HL-60 (cell line): ENCODE results near the gene CHMP4B.

Source experiments
- GABPA ChIP-seq: IDR thresholded peaks from 2 replicates; pipeline ENCODE4 v1.6.1; 2012; ENCODE audit warnings: low read depth
- POLR2AphosphoS5 ChIP-seq: IDR thresholded peaks from 2 replicates; pipeline ENCODE4 v1.6.1; 2012; ENCODE audit warnings: low read depth
- SPI1 ChIP-seq: IDR thresholded peaks from 2 replicates; pipeline ENCODE4 v1.6.1; 2012; ENCODE audit warnings: low read depth, mild to moderate bottlenecking, borderline replicate concordance
- TF ChIP-seq, protein P1 (sequence below): IDR thresholded peaks from one replicate; pipeline ENCODE4 v1.5.1; 2011; ENCODE audit warnings: low read length, control low read depth, inconsistent platforms; ENCODE audit not compliant: insufficient read depth

DNA sequence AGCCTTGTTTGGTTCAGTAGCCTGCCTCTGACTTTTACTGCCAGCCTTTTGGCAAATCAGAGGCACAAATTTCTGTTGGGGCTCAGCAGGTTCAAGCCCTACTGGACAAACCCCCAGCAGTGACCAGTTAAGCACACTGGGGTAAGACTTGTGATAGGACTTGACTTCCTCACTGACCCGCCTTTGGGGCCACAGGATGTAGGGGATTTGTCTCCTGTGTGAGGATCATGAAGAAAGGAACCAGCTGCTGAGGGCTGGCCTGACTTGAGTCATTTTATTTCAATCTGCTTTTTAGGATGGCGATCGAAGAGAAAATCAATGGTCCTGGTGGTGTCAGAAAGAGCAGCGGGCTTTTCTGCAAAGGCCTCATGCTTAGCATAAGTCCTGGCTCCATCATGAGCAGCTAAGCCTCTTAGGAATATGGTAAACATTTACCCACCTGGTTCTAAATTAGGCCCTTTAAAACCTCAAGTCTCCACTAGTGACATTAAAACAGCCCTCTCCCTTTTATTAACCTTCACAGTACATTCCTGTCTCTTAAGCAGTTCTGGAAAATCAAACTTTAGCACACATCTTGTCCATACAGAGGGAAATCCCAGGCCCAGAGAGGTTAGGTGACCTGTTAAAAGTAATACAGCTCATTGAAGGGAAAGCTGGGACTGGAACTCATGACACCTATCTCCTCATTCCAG, 16.6 kb downstream of the CHMP4B start:
- TF ChIP-seq, protein P1, sequence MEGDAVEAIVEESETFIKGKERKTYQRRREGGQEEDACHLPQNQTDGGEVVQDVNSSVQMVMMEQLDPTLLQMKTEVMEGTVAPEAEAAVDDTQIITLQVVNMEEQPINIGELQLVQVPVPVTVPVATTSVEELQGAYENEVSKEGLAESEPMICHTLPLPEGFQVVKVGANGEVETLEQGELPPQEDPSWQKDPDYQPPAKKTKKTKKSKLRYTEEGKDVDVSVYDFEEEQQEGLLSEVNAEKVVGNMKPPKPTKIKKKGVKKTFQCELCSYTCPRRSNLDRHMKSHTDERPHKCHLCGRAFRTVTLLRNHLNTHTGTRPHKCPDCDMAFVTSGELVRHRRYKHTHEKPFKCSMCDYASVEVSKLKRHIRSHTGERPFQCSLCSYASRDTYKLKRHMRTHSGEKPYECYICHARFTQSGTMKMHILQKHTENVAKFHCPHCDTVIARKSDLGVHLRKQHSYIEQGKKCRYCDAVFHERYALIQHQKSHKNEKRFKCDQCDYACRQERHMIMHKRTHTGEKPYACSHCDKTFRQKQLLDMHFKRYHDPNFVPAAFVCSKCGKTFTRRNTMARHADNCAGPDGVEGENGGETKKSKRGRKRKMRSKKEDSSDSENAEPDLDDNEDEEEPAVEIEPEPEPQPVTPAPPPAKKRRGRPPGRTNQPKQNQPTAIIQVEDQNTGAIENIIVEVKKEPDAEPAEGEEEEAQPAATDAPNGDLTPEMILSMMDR: no peak
- TF ChIP-seq POLR2AphosphoS5 (no peak), SPI1 (0 out of 2 replicates have a peak, but pooled peaks have one; percentile 13), GABPA (no peak)
